T-helper 1 cell treated with Interleukin-12 subunit alpha and Interleukin-12 subunit beta and Interleukin-4 antibody, amounts not matched to agents 30 μg/mL and 1 μg/mL, for 36 hours (primary cell): Measurements from ENCODE around the gene ENHO.
"Not testable (repeated sequence)": the region's sequence is repeated elsewhere in the genome, so short reads cannot be mapped to it uniquely, and the experiment has no call there.

Experiments
- H3K27ac Mint-ChIP-seq: one replicate; pipeline ENCODE4 v1.8.0; 2021; ENCODE audit warnings: mild to moderate bottlenecking, mixed read lengths
- H3K27me3 Mint-ChIP-seq: one replicate; pipeline ENCODE4 v1.8.0; 2021; ENCODE audit warnings: low read depth, mixed read lengths
- H3K36me3 Mint-ChIP-seq: one replicate; pipeline ENCODE4 v1.8.0; 2021; ENCODE audit warnings: low read depth, mixed read lengths
- H3K4me1 Mint-ChIP-seq: one replicate; pipeline ENCODE4 v1.8.0; 2021; ENCODE audit warnings: low read depth, mixed read lengths
- H3K4me3 Mint-ChIP-seq: one replicate; pipeline ENCODE4 v1.8.0; 2021; ENCODE audit warnings: mild to moderate bottlenecking, moderate library complexity, mixed read lengths
- H3K9me3 Mint-ChIP-seq: one replicate; pipeline ENCODE4 v1.8.0; 2021; ENCODE audit warnings: mixed read lengths

The ENHO gene

DNA sequence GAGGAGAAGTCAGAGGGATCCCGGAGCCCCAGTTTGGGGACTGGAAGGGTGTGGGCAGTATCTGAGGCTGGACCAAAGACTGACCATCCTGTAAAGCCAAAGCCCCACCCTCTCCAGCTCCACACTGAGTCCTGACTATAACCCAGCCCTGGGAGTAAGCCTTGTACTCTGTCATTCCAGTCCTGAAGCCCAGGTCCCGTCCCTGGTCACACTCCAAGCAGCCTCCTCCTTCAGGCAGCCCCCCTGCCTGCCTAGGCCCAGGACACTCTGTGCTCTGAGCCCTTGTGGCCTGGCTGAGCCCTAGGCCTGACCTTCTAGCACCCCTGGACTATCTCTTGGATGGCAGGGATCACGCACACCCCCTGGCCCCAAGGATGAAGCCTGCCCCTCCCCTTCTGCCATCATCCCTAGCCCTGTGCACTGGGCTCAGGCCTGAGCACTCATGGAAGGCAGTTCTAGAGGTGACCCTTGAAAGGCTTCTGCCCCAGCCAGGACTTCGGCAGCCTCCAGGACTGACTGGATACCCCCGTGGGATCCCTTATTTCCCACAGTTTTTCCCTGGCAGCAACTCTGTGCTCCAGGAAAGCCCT lies 28.0 kb upstream of the ENHO start:
- no peaks in the 10 kb centered on the region for H3K4me1 Mint-ChIP-seq
- peaks cover 4% of the 10 kb centered on the region for H3K27me3 Mint-ChIP-seq
- H3K27ac Mint-ChIP-seq: no peak overlapping the region
- H3K9me3 Mint-ChIP-seq: no peaks in the 10 kb centered on the region
- no peaks in the 10 kb centered on the region for H3K36me3 Mint-ChIP-seq
- no peak overlapping the region for H3K4me3 Mint-ChIP-seq

DNA sequence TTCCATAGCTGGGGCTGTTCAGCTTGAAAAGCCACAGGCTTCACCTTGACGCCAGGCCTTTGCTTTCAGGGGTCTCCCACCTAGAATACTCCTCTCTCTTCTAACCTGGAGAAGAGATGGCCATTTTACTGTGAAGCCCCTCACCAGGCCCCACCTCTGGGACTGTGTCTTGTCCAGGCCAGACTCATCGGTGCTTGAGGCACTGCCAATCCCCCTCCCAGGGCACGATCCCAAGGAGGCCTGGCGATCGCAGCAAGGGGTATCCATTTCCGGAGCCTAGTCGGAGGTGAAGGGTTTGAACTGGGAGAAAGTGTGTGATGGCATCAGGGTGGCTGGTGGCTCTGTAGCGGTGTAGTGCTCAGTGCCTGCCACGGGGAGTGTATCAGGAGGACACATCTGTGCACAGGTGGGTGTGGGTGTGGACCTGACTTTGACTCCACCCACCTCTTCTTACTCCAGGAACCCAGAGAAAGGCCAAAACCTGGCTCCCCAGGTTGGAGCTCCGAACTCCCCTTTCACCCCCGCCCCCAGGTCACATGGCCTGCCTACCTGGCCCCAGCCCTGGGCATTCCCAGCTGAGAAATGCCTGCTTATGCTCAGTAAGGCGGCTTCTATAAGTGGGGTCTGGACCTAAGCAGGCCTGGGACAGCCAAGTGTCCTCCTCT lies 27.4 kb upstream of the ENHO start:
- Mint-ChIP-seq H3K27ac (no peak overlapping the region), H3K9me3 (no peaks in the 10 kb centered on the region), H3K36me3 (no peaks in the 10 kb centered on the region), H3K4me3 (no peak overlapping the region), H3K27me3 (peaks cover 9% of the 10 kb centered on the region), H3K4me1 (no peaks in the 10 kb centered on the region)

DNA sequence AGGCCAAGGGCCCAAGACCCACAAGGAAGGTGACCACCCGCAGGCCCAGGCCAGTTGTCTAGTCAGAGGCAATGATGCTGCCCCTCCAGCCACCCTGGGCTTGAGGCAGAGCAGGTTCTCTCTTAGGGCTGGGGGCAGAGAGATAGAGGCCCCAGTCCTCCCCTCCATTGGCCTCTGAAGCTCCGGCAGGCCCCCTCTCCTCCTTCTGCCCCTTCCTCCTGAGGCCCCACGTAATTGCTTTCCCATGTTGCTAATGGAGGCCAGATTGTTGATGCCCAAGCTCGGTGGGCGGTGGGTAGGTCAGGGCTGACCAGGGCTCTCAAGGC lies 26.6 kb upstream of the ENHO start:
- Mint-ChIP-seq H3K27me3 (peaks cover 9% of the 10 kb centered on the region), H3K4me3 (no peak overlapping the region), H3K4me1 (no peaks in the 10 kb centered on the region), H3K9me3 (no peaks in the 10 kb centered on the region), H3K27ac (no peak overlapping the region), H3K36me3 (no peaks in the 10 kb centered on the region)

DNA sequence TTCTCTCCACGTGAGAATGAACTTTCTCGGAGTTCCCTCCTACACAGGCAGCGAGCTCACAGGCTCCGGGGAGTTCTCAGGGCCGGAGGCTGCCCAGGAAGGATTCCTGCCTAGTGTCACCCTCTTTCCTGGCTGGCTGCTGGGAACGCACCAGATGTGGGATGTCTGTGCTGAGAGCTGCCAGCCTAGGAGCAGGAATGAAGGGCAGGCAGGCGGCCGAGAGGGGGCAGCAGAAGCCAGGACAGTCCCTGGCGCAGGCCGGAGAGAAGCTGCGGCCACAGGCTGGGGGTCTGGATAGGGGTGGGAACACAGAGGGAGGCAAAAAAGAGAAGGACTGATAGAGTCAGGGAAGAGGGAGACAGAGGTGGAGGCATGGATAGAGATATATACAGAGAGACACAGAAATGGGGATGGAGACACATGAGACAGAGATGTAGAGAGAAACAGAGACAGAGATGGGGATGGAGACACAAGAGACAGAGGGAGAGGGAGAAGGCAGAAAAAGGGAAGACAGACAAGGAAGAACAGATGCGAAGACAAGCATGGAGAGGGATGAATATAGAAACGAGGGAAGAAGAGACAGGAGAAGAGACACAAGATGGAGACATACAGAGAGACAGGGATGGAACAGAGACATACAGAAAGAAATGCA lies 25.3 kb upstream of the ENHO start:
- Mint-ChIP-seq H3K4me3 (no peak overlapping the region), H3K4me1 (no peaks in the 10 kb centered on the region), H3K36me3 (no peaks in the 10 kb centered on the region), H3K9me3 (no peaks in the 10 kb centered on the region), H3K27ac (no peak overlapping the region), H3K27me3 (peaks cover 9% of the 10 kb centered on the region)

DNA sequence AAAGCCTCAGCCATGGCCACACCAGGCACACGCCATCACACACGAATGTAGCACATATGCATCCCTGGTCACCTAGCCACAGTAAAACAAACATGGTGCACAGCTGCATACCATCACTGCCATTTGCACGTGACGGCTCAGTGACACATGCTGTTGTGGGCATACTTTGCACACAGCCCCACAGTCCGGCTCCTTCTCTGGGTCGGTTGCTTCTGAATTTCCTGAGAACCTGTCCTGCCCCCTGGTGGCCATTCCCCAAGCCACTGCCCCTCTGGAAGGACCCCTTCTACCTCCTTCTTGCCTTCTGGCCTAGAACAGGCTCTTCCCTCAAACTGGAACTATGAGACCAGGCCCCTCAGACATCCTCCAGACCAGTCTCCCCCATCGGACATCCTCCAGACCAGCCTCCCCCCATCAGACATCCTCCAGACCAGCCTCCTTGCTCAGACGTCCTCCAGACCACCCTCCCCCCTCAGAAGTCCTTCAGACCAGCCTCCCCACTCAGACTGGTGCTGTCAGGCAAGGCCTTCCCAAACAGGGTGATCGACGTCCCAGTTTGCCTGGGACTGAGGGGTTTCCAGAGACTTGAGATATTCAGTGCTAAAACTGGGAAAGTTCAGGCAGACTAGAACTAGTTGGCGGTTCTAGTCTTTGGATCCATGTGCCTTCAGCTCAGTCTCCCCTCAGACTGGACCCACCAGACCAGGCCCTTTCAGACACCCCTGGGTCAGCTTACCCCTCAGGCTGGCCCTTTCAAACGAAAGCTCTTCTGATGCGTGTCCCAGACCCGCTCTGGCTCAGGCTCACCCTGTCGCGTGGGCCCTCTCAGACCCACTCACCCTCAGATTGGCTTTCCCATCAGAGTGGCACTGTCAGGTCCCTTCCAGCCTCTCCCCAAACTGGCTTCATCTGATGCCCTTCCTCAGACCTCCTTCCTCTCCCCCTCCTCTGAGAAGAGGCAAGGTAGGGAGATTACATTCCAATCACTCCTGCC lies 24.3 kb upstream of the ENHO start:
- H3K4me1 Mint-ChIP-seq: no peaks in the 10 kb centered on the region
- H3K9me3 Mint-ChIP-seq: no peaks in the 10 kb centered on the region
- H3K27me3 Mint-ChIP-seq: peaks cover 9% of the 10 kb centered on the region
- no peak overlapping the region for H3K4me3 Mint-ChIP-seq
- no peaks in the 10 kb centered on the region for H3K36me3 Mint-ChIP-seq
- H3K27ac Mint-ChIP-seq: no peak overlapping the region

DNA sequence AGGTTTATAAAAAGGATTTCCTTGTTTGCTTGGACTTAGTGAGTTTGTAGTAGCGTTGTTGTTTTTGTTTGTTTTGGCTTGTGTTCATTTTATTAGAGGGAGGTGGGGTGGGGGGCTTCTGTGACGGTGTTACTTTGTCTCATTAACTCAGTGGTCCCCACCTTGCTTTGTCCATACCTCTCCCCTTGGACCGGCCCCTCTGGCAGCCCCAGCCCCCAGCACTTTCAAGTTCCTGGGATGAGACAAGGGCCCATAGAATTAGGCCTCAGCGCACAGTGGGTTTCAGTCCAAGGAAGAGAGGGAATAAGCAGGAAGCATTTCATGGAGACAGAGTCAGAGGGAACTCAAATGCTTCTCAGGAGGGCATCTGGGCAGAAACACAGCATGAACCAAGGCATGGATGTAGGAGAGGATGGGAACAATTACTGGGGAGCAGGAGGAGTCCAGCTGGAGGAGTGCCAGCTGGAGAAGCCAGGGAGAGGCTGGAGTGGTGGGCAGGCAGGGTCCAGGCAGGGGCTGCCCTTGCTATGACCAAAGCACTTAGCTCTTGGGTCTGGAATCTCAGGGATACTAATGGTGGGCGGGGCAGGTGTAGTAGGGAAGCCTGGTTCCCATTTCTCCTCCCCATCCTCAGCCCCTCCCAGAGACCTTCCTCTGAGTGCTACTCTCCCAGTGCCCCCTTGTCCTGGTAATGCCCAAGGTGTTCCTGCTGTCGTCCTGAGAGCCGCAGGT lies 23.5 kb upstream of the ENHO start:
- Mint-ChIP-seq H3K27ac (no peak overlapping the region), H3K4me1 (no peaks in the 10 kb centered on the region), H3K27me3 (peaks cover 9% of the 10 kb centered on the region), H3K4me3 (no peak overlapping the region), H3K36me3 (no peaks in the 10 kb centered on the region), H3K9me3 (no peaks in the 10 kb centered on the region)

DNA sequence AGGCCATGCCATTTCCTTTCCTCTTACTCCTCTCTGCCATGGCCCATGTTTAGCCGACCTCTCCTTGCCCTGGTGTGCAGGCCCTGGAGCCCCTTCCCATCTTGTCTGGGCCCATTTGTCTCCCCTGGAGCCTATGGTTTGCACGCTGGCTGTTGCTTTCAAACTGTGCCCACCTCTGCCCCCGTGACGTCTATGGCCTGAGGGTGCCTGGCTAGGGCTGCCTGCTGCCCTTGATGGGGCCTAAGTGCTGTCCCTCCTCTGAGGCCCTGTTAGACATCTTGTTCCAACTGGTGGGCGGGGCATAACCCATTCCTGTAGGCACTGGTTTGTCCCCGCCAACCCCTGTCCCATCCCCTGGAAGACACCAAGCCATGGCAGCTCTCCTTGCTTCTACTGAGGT lies 22.7 kb upstream of the ENHO start:
- H3K4me1 Mint-ChIP-seq: no peaks in the 10 kb centered on the region
- no peaks in the 10 kb centered on the region for H3K9me3 Mint-ChIP-seq
- H3K4me3 Mint-ChIP-seq: no peak overlapping the region
- H3K27me3 Mint-ChIP-seq: peaks cover 9% of the 10 kb centered on the region
- no peaks in the 10 kb centered on the region for H3K36me3 Mint-ChIP-seq
- no peak overlapping the region for H3K27ac Mint-ChIP-seq

DNA sequence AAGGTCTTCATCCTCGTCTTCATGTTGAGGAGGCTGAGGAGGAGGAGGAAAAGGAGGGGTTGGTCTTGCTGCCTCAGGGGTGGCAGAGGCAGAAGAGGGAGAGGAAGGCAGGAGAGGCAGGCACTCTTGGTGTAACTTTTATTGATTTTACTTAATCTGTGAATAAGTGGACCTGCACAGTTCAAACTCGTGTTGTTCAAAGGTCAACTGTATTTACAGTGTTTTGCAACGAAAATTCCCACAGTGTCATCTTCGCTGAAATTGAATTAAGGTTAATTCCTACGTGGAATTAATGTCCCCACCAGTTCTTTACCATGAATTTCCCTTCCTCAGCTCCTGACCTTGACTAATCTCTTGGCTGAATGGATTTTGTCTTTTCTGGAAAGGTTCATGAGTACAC lies 21.2 kb upstream of the ENHO start:
- Mint-ChIP-seq H3K4me1 (no peaks in the 10 kb centered on the region), H3K27ac (no peak overlapping the region), H3K9me3 (no peaks in the 10 kb centered on the region), H3K27me3 (peaks cover 15% of the 10 kb centered on the region), H3K4me3 (no peak overlapping the region), H3K36me3 (no peaks in the 10 kb centered on the region)

DNA sequence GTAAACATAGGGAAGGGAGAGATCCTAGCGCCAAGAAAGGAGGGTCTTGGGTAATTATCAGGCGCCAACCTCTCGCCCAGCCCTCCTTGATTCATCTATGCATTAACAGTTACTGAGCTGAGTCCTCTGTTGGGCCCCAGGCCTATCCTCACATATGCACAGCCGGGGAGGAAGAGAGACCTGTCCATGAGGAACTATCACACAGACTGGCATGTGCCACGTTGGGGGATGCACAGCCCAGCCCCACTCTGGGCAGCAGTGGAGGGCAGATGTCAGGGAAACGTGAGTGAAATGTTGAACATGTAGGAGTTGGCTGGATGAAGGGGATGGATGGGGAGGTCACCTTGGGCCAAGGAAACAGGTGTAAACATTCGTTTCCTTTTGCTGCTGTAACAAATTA lies 18.8 kb upstream of the ENHO start:
- H3K4me3 Mint-ChIP-seq: no peak overlapping the region
- H3K27ac Mint-ChIP-seq: no peak overlapping the region
- peaks cover 19% of the 10 kb centered on the region for H3K27me3 Mint-ChIP-seq
- no peaks in the 10 kb centered on the region for H3K36me3 Mint-ChIP-seq
- no peaks in the 10 kb centered on the region for H3K9me3 Mint-ChIP-seq
- no peaks in the 10 kb centered on the region for H3K4me1 Mint-ChIP-seq

DNA sequence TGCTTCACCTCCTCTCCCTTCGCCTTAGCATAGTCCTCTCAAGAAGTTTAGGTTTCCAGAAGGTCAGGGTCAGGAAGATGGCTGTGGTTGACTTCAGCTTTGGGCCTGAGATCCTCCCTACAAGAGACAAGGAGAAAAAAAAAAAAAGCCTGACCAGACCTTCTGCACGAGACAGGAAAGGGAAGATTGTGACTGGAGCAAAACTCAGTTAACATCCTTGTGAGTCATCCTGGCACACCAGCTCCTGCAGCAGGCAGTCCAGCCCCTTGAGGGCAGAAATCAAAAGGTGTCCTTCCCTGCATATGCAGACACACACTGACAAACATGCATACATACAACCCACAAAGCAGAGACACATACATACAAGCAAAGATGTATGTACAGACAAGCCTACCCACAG lies 18.0 kb upstream of the ENHO start:
- H3K27me3 Mint-ChIP-seq: peaks cover 19% of the 10 kb centered on the region
- no peak overlapping the region for H3K4me3 Mint-ChIP-seq

DNA sequence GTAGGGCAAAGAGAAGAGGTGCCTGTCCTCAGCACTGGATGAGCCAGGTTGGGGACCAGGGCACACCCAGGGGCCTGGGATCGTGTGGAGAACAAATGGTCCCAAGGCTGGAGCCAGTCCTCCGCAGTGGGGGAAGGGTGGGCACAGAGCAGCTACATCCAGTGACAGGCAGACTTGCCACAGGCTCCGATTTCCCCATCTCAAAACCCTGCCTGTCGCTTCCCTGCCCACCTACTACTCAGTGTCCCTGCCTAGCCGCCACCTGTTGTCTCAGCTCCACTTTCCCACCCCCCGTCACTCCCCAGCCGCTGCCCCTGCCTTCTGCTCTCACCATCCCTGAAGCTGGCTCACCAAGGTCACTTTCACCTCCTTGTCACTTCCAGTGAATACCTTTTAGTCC lies 13.9 kb upstream of the ENHO start:
- Mint-ChIP-seq H3K4me1 (no peaks in the 10 kb centered on the region), H3K27me3 (peaks cover 23% of the 10 kb centered on the region), H3K9me3 (no peaks in the 10 kb centered on the region), H3K4me3 (no peak overlapping the region), H3K27ac (no peak overlapping the region), H3K36me3 (no peaks in the 10 kb centered on the region)

More for the DNA sequence above, 18.0 kb upstream of the ENHO start:
- Mint-ChIP-seq H3K9me3 (no peaks in the 10 kb centered on the region), H3K36me3 (no peaks in the 10 kb centered on the region), H3K4me1 (no peaks in the 10 kb centered on the region), H3K27ac (no peak overlapping the region)

DNA sequence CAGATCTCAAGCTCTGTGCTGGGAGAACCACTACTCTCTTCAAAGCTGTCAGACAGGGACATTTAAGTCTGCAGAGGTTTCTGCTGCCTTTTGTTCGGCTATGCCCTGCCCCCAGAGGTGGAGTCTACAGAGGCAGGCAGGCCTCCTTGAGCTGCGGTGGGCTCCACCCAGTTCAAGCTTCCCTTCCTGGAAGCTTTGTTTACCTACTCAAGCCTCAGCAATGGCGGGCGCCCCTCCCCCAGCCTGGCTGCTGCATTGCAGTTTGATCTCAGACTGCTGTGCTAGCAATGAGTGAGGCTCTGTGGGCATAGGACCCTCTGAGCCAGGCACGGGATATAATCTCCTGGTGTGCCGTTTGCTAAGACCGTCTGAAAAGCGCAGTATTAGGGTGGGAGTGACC lies 9.3 kb upstream of the ENHO start:
- H3K4me1 Mint-ChIP-seq, H3K9me3 Mint-ChIP-seq, H3K36me3 Mint-ChIP-seq, H3K27ac Mint-ChIP-seq, H3K4me3 Mint-ChIP-seq: not testable (repeated sequence)
- peaks cover 39% of the 10 kb centered on the region for H3K27me3 Mint-ChIP-seq

DNA sequence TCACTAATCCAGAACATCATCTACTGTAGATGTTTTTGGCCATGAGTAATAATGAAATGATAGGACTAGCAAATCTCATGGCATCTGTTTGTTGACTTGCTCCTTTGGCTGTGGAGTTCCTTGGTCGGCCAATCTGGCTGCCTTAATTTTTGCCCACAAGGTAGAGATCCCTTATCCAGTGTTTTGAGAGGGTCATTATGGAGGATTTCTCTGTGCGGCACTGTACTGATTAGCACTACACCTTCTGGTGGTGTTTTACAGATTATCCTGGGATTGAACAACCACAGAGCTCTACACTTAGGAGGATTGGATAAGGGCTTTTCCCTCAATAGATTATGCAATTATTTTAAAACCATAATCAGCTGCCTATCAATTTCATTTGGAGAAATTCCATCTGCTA lies 3.2 kb upstream of the ENHO start:
- Mint-ChIP-seq H3K9me3 (no peaks in the 10 kb centered on the region), H3K4me3 (no peak overlapping the region)

DNA sequence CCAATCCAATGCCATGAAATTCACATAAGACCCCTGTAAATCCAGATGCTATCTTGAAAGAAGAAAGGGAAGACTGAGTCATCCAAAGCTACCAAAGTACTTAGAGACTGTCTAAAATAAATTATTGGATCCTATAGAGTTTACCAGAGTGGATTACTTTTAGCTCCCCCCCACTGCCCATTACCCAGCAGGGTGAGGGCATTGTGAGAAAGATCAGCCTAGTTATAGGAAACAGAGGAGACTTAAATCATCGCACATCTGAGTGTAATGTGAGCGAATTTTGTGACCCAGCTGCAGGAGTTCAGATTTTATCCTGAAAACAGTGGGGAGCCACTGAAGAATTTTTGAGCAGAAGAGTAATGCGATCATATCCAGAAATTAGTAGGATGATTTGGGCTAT lies 1.6 kb upstream of the ENHO start:
- no peaks in the 10 kb centered on the region for H3K36me3 Mint-ChIP-seq
- no peaks in the 10 kb centered on the region for H3K9me3 Mint-ChIP-seq
- no peak overlapping the region for H3K4me3 Mint-ChIP-seq
- H3K27me3 Mint-ChIP-seq: peaks cover 43% of the 10 kb centered on the region
- no peak overlapping the region for H3K27ac Mint-ChIP-seq
- peaks cover 4% of the 10 kb centered on the region for H3K4me1 Mint-ChIP-seq

More for the DNA sequence above, 3.2 kb upstream of the ENHO start:
- peaks cover 4% of the 10 kb centered on the region for H3K4me1 Mint-ChIP-seq
- no peak overlapping the region for H3K27ac Mint-ChIP-seq
- peaks cover 57% of the 10 kb centered on the region for H3K27me3 Mint-ChIP-seq
- H3K36me3 Mint-ChIP-seq: no peaks in the 10 kb centered on the region
